ENCODE data around the gene NEDD9.
A peak's percentile ranks its signal among the peaks of the same experiment; 100 is the strongest.

NEDD9 gene

GRCh38 chr6:11136809-11137208 is 95.7 kb downstream of the NEDD9 start:
- peaks cover 1% of the 10 kb centered on the region for H3K9me3 ChIP-seq (ENCODE audit: severe bottlenecking)
- H3K27ac ChIP-seq (ENCODE audit: poor library complexity, severe bottlenecking), result peak overlapping the region; percentile 80
- TF ChIP-seq, protein P1, sequence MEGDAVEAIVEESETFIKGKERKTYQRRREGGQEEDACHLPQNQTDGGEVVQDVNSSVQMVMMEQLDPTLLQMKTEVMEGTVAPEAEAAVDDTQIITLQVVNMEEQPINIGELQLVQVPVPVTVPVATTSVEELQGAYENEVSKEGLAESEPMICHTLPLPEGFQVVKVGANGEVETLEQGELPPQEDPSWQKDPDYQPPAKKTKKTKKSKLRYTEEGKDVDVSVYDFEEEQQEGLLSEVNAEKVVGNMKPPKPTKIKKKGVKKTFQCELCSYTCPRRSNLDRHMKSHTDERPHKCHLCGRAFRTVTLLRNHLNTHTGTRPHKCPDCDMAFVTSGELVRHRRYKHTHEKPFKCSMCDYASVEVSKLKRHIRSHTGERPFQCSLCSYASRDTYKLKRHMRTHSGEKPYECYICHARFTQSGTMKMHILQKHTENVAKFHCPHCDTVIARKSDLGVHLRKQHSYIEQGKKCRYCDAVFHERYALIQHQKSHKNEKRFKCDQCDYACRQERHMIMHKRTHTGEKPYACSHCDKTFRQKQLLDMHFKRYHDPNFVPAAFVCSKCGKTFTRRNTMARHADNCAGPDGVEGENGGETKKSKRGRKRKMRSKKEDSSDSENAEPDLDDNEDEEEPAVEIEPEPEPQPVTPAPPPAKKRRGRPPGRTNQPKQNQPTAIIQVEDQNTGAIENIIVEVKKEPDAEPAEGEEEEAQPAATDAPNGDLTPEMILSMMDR (IDR thresholded peaks at IDR 0.05; ENCODE audit: poor library complexity, severe bottlenecking), result no peak

More at GRCh38 chr6:11136809-11137208, 95.7 kb downstream of the NEDD9 start:
- DNase-seq (ENCODE audit: low spot score) (no peak), ATAC-seq (ENCODE audit: low read depth) (0 out of 3 replicates have a peak, but pooled peaks have one; percentile 9)
- Histone ChIP-seq H3K27me3 (ENCODE audit: insufficient read depth, poor library complexity, severe bottlenecking) (no peaks in the 10 kb centered on the region), H3K4me3 (ENCODE audit: severe bottlenecking) (no peak overlapping the region), H3K36me3 (ENCODE audit: low read depth) (peaks cover 26% of the 10 kb centered on the region), H3K4me1 (ENCODE audit: insufficient read depth, poor library complexity, severe bottlenecking) (peaks cover 40% of the 10 kb centered on the region)
